Mucosa of descending colon (tissue), 3 donors: Measurements from ENCODE around the gene SPRED3. TPM values are rescaled to one million over a fixed set of nuclear protein-coding genes. Genes with fewer than 3 reads are reported as not detected.
"Not testable (repeated sequence)": the region's sequence is repeated elsewhere in the genome, so short reads cannot be mapped to it uniquely, and the experiment has no call there.

Experiments used
- ATAC-seq: fragments of 200-7000 bp; cut with Tn5 transposase; one replicate; pipeline ENCODE4 v1.9.1; 2020; ENCODE audit warnings: mild to moderate bottlenecking, moderate library complexity
- DNase-seq, 3 donors: peaks; one replicate each; pipeline ENCODE4 v3.0.0-alpha.2; 2020
- H3K36me3 ChIP-seq: fragments of 200-600 bp; one replicate; pipeline ENCODE4 v1.8.0; 2021; ENCODE audit warnings: low read depth, mild to moderate bottlenecking
- H3K4me1 ChIP-seq: fragments of 200-600 bp; one replicate; pipeline ENCODE4 v1.8.0; 2021; ENCODE audit warnings: low read depth, mild to moderate bottlenecking
- H3K4me3 ChIP-seq: fragments of 200-600 bp; one replicate; pipeline ENCODE4 v1.8.0; 2021; ENCODE audit warnings: mild to moderate bottlenecking
- H3K9me3 ChIP-seq: fragments of 200-600 bp; one replicate; pipeline ENCODE4 v1.8.0; 2021; ENCODE audit warnings: mild to moderate bottlenecking
- CTCF ChIP-seq: fragments of 200-600 bp; IDR thresholded peaks from one replicate; pipeline ENCODE4 v1.8.0; 2022; ENCODE audit warnings: antibody characterized with exemption, mild to moderate bottlenecking
- intact Hi-C, 2 donors: fragments of 100-400 bp; cut with DNase I in 1 of 2; cut with micrococcal nuclease in 1 of 2; formaldehyde crosslinking; loops; one replicate each; pipeline versions ENCODE4 v1.11.0 to v1.11.1; 2022; cut with DNase I, micrococcal nuclease
- total RNA-seq, 3 donors: library from RNA; stranded (reverse); fragmentation: NEBNext Ultra II Directional in 2 of 3; extraction: Animal tissue kit (Norgen Biotek cat#: 25700) in 2 of 3; gene quantifications; one replicate each; pipeline versions ENCODE4 v1.2.1 to v1.2.4, GENCODE V29; 2021 to 2023
- donor health status: DM: no; HTN: no; CAD: no; lungs with moderate emphysema.
- donor health status: DM: no; HTN: no; CAD: no.
- donor health status: DM: no; HTN: yes; CAD: no.

The SPRED3 gene
- total RNA-seq, 3 donors from 2014 or later = 0.46 to 0.82 (median 0.80) TPM

GRCh38 chr19:38402967-38403674 lies 14.6 kb downstream of the SPRED3 start, which contains the start of gene FAM98C:
Gene FAM98C, plus strand, starts transcription at chr19:38403093. Its CDS starts 61 bp downstream, at chr19:38403154.
- Histone ChIP-seq H3K4me1 (no peaks in the 10 kb centered on the region), H3K9me3 (no peaks in the 10 kb centered on the region), H3K36me3 (no peaks in the 10 kb centered on the region), H3K4me3 (peak within 1 kb of the TSS; percentile 85)
- peak; percentile 99 for TF ChIP-seq CTCF
- ATAC-seq (peak; percentile 98), DNase-seq (peak; percentile 98)
- intact Hi-C loops = loop anchor here in 1 of 2 donors (10.0 kb wide), 1 partner anchor 232 kb away; no protein-coding TSS in a partner anchor

GRCh38 chr19:38404858-38405257 lies 16.4 kb downstream of the SPRED3 start:
- no peak for DNase-seq
- ATAC-seq = no peak
- intact Hi-C loops = loop anchor here in 1 of 2 donors (10.0 kb wide), 1 partner anchor 230 kb away; no protein-coding TSS in a partner anchor
- Histone ChIP-seq H3K4me1 (no peaks in the 10 kb centered on the region), H3K36me3 (no peaks in the 10 kb centered on the region), H3K4me3 (no peak overlapping the region), H3K9me3 (no peaks in the 10 kb centered on the region)
- TF ChIP-seq CTCF = no peak

- ATAC-seq = no peak
- TF ChIP-seq CTCF = no peak
- no peaks in the 10 kb centered on the region for H3K36me3 ChIP-seq
- H3K4me3 ChIP-seq = no peak overlapping the region
- intact Hi-C loops = loop anchor here in 1 of 2 donors (10.0 kb wide), 1 partner anchor 230 kb away; no protein-coding TSS in a partner anchor
- DNase-seq = no peak
- no peaks in the 10 kb centered on the region for H3K9me3 ChIP-seq
- H3K4me1 ChIP-seq = no peaks in the 10 kb centered on the region
These were observed 16.8 kb downstream of the SPRED3 start for GRCh38 chr19:38405276-38405675.

GRCh38 chr19:38409631-38410133 lies 21.2 kb downstream of the SPRED3 start:
- no peaks in the 10 kb centered on the region for H3K4me1 ChIP-seq
- no peak overlapping the region for H3K4me3 ChIP-seq
- H3K9me3 ChIP-seq = no peaks in the 10 kb centered on the region
- no peak for TF ChIP-seq CTCF
- H3K36me3 ChIP-seq = no peaks in the 10 kb centered on the region
- DNase-seq (no peak), ATAC-seq (peak; percentile 42)
- intact Hi-C loops = loop anchor here in 1 of 2 donors (10.0 kb wide), 1 partner anchor 225 kb away; no protein-coding TSS in a partner anchor

GRCh38 chr19:38410407-38410806 lies 21.9 kb downstream of the SPRED3 start:
- H3K9me3 ChIP-seq, DNase-seq, ATAC-seq, intact Hi-C loops, H3K4me1 ChIP-seq, H3K4me3 ChIP-seq, H3K36me3 ChIP-seq: not testable (repeated sequence)

- DNase-seq (no peak), ATAC-seq (no peak)
- no peaks in the 10 kb centered on the region for H3K9me3 ChIP-seq
- H3K4me1 ChIP-seq = no peaks in the 10 kb centered on the region
- H3K36me3 ChIP-seq = no peaks in the 10 kb centered on the region
- no peak for TF ChIP-seq CTCF
- no peak overlapping the region for H3K4me3 ChIP-seq
- intact Hi-C loops = no loop called here
These were observed 22.7 kb downstream of the SPRED3 start for GRCh38 chr19:38411041-38411712.

GRCh38 chr19:38411898-38412297 lies 23.4 kb downstream of the SPRED3 start:
- ATAC-seq, DNase-seq, H3K9me3 ChIP-seq, H3K36me3 ChIP-seq, H3K4me1 ChIP-seq, H3K4me3 ChIP-seq, intact Hi-C loops: not testable (repeated sequence)
